Psoas muscle (tissue), 8 donors: ENCODE measurements around the gene LCP1. TPM values are rescaled to one million over a fixed set of nuclear protein-coding genes. Genes with fewer than 3 reads are reported as not detected.

Experiments used
- ATAC-seq, 4 donors: fragments of 200-7000 bp; cut with Tn5 transposase; one replicate each; pipeline ENCODE4 v1.9.1; 2020; ENCODE audit warnings: moderate library complexity in 3 of 4, mild to moderate bottlenecking in 2 of 4
- DNase-seq, 2 donors: peaks; one replicate each; pipeline ENCODE4 v3.0.0-alpha.2; 2020
- H3K27ac ChIP-seq: fragments of 200-600 bp; one replicate; pipeline ENCODE4 v1.8.0; 2022
- H3K27me3 ChIP-seq, 3 donors: fragments of 200-600 bp in 1 of 3; one replicate each; pipeline versions ENCODE4 v1.6.1 to v1.8.0; 2013 to 2022; ENCODE audit warnings: low read length in 2 of 3, mild to moderate bottlenecking in 2 of 3, moderate library complexity in 1 of 3; ENCODE audit not compliant: insufficient read depth in 3 of 3
- H3K36me3 ChIP-seq, 2 donors: fragments of 200-600 bp in 1 of 2; one replicate each; pipeline versions ENCODE4 v1.6.1 to v1.8.0; 2013 to 2022; ENCODE audit warnings: low read depth in 1 of 2, mild to moderate bottlenecking in 1 of 2, moderate library complexity in 1 of 2; ENCODE audit not compliant: insufficient read depth in 1 of 2
- H3K4me1 ChIP-seq: fragments of 200-600 bp; one replicate; pipeline ENCODE4 v1.8.0; 2022
- H3K4me3 ChIP-seq: fragments of 200-600 bp; one replicate; pipeline ENCODE4 v1.8.0; 2022; ENCODE audit warnings: mild to moderate bottlenecking
- H3K9me3 ChIP-seq: fragments of 200-600 bp; one replicate; pipeline ENCODE4 v1.8.0; 2022
- WGBS, 3 donors: extraction: QIAGEN DNeasy Blood & Tissue Kit; methylation state at CpG; one replicate each; pipeline versions ENCODE4 v1.1.6 to v1.1.7; 2013; 5-methylcytosine and 5-hydroxymethylcytosine counted together
- intact Hi-C, 2 donors: fragments of 100-400 bp; cut with DNase I; formaldehyde crosslinking; loops; one replicate each; pipeline versions ENCODE4 v1.11.0 to v1.14.2; 2022
- polyA plus RNA-seq, 3 donors: library from polyadenylated mRNA; stranded (reverse); fragments of 200-250 nt; gene quantifications; one replicate each; pipeline ENCODE4 v1.2.3, GENCODE V29; 2013
- total RNA-seq, 4 donors: library from RNA; stranded (reverse); fragmentation: NEBNext Ultra II Directional in 2 of 4; extraction: Animal tissue kit (Norgen Biotek cat#: 25700) in 2 of 4; gene quantifications; one replicate each; pipeline versions ENCODE4 v1.2.1 to v1.2.4, GENCODE V29; 2021 to 2023
- TF ChIP-seq, protein P1 (sequence below): fragments of 200-600 bp; IDR thresholded peaks from one replicate; pipeline ENCODE4 v1.8.0; 2022; ENCODE audit warnings: antibody characterized with exemption
- donor health status: healthy with polysubstance abuse.
- donor health status: DM: no; HTN: no; CAD: no; lungs with moderate emphysema.
- donor health status: Bipolar disorder and iron deficiency.
- donor health status: healthy.
- donor health status: DM: yes; HTN: yes; CAD: no.
- donor health status: DM: no; HTN: no; CAD: no.
- donor health status: DM: no; HTN: no; CAD: no.
- donor health status: DM: yes; HTN: yes; CAD: no.

LCP1 gene
- total and polyA plus RNA-seq, 7 donors = 2.0 to 14.8 (median 8.0) TPM

DNA sequence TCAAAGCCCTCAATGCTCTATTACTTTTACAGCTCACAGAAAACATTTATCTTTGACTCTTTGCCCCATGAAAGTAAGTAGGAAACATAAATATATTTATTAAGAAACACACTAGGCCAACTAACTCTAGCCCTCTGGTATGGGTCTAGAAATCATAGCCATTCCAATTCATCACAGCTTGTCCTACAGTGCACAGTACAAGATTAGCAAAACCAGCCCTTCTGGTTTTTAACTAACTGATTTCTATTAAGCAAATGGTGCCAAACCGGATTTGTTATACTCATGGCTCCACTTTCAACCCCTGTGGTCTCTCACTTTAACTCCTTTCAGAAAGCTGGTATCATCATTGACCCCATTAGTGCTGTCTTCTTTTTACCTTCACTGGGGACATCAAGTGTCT is 24.2 kb upstream of the LCP1 start:
- no peak overlapping the region for H3K27ac ChIP-seq
- 74 to 94% (median 85%) methylated on average over 1 of the region's 1 CpG for WGBS, 3 donors
- H3K36me3 ChIP-seq = no peaks in the 10 kb centered on the region
- H3K4me1 ChIP-seq = no peaks in the 10 kb centered on the region
- H3K27me3 ChIP-seq = peaks cover 0 to 3% (median 0%) of the 10 kb centered on the region in 3 donors
- ATAC-seq (no peak), DNase-seq (no peak)
- H3K4me3 ChIP-seq = no peak overlapping the region
- H3K9me3 ChIP-seq = no peaks in the 10 kb centered on the region
- TF ChIP-seq, protein P1, sequence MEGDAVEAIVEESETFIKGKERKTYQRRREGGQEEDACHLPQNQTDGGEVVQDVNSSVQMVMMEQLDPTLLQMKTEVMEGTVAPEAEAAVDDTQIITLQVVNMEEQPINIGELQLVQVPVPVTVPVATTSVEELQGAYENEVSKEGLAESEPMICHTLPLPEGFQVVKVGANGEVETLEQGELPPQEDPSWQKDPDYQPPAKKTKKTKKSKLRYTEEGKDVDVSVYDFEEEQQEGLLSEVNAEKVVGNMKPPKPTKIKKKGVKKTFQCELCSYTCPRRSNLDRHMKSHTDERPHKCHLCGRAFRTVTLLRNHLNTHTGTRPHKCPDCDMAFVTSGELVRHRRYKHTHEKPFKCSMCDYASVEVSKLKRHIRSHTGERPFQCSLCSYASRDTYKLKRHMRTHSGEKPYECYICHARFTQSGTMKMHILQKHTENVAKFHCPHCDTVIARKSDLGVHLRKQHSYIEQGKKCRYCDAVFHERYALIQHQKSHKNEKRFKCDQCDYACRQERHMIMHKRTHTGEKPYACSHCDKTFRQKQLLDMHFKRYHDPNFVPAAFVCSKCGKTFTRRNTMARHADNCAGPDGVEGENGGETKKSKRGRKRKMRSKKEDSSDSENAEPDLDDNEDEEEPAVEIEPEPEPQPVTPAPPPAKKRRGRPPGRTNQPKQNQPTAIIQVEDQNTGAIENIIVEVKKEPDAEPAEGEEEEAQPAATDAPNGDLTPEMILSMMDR = no peak
- intact Hi-C loops = no loop called here

DNA sequence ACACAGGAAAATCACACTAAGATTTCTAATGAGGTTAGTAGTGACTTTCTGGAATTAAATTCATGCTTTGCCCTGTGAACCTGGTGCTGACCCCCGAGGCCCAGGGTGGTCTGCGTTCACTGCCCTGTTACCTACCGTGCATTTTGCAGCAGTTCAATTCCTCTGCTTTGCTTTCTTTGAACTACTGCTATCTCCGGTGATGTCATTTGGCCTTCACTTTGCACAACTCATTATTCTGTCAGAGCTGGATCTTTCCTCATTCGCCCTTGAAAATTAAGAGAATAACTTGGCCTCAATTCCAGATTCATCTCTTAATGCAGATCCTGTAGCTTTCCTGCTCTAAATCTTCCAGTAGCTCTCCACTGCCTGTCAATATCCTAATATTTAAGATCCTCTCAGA is 21.0 kb upstream of the LCP1 start:
- H3K4me1 ChIP-seq = no peaks in the 10 kb centered on the region
- no peak overlapping the region for H3K27ac ChIP-seq
- H3K27me3 ChIP-seq = no peaks in the 10 kb centered on the region
- no peak overlapping the region for H3K4me3 ChIP-seq
- ATAC-seq = no peak
- no peaks in the 10 kb centered on the region for H3K9me3 ChIP-seq
- intact Hi-C loops = no loop called here
- 78 to 79% (median 78%) methylated on average over 5 of the region's 5 CpGs for WGBS, 3 donors
- TF ChIP-seq, protein P1 = no peak
- DNase-seq = no peak
- no peaks in the 10 kb centered on the region for H3K36me3 ChIP-seq

DNA sequence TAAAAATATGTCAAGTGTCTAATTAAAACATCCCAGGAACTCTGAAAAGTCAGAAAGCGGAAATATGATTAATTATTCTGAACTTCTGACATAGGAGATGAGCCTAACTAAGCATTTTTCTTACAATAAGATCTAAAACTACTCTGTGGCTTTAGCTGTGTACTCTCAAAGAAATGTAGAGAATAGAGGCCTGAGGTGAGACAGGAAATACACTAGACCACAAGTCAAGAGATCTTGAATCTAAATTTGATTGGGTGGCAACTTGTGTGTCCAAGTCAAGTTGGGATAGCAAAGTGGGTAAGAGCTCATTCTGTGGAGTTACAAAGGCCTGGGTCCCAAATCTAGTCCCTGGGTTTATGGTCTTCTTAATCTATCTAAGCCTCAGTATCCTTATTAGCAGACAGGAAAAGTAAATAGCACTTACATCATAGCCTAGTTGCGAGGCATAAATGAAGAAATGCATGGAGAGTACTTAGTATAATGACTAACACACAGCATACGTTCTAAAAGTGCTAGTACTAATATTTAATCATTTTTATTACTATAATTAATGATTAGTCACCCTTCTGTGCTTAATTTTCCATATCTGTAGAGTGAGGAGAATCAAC is 20.3 kb upstream of the LCP1 start:
- TF ChIP-seq, protein P1 = no peak
- H3K27me3 ChIP-seq = no peaks in the 10 kb centered on the region
- 79 to 86% (median 85%) methylated on average over 3 of the region's 3 CpGs for WGBS, 3 donors
- no peak overlapping the region for H3K27ac ChIP-seq
- ATAC-seq = no peak
- no peaks in the 10 kb centered on the region for H3K4me1 ChIP-seq
- DNase-seq = no peak
- intact Hi-C loops = no loop called here
- no peak overlapping the region for H3K4me3 ChIP-seq
- H3K9me3 ChIP-seq = no peaks in the 10 kb centered on the region
- H3K36me3 ChIP-seq = no peaks in the 10 kb centered on the region

DNA sequence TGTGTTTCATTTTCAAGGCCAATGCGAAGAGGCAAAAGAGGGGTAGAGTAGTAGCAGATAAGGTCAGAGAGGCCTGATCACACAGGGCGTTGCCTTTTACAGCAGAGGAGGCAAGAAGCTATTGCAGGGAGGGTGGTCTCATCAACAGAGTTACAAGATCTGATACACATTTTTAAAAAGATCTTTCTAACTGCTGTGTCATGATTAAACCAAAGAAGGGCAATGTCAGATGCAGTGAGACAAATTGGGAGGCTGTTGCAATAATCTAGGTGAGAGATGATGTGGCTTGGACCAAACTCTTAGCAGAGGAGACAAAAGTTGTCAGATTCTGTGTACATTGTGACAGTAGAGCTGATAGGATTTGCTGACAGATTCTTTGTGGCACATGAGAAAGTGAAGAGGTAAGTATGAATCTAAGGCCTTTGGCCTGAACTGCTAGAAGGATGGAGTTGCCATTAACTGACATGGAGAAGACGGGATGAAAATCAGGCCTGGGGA is 16.8 kb upstream of the LCP1 start:
- DNase-seq (no peak), ATAC-seq (no peak)
- intact Hi-C loops = no loop called here
- no peak overlapping the region for H3K27ac ChIP-seq
- TF ChIP-seq, protein P1 = no peak
- 83 to 89% (median 85%) methylated on average over 3 of the region's 3 CpGs for WGBS, 3 donors
- H3K27me3 ChIP-seq = no peaks in the 10 kb centered on the region
- H3K4me1 ChIP-seq = no peaks in the 10 kb centered on the region
- H3K4me3 ChIP-seq = no peak overlapping the region
- H3K36me3 ChIP-seq = no peaks in the 10 kb centered on the region
- H3K9me3 ChIP-seq = no peaks in the 10 kb centered on the region
